Measurements from ENCODE around the gene PRM1. TPM values are rescaled to one million over a fixed set of nuclear protein-coding genes. Genes with fewer than 3 reads are reported as not detected.

Gene PRM1
- total and polyA plus RNA-seq, 4 donors, result not detected

DNA sequence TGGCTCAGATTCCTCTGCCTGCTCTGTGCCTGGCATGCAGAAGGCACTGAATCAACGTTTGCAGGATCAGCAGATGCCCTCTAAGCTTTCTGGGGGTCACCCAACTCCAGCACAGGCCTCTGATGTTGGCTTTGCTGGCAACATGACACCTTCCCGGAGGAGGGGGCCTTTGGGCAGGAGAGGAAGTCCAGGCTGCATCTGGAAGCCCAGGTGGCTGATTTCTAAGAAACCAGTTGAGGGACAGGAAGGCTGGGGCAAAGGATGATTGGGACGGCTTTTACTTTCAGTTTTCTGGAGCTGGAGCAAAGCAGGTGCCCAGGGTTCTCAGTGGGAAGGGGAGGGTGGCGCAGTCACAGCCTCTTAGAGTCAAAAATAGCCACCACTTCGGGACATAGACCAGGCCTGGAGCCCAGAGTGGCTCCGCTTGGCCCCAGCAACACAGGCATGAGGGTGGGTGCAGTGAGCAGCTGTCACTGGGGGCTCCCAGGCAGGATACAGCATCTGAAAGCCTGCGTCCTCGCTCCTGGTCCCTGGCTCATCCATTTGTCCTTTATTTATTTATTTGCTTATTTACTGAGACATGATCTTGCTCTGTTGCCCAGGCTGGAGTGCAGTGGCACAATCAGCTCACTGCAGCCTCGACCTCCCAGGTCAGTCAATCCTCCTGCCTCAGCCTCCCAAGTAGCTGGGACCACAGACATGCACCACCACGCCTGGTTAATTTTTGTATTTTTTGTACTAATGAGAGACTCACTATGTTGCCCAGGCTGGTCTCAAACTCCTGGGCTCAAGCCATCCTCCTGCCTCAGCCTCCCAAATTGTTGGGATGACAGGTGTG lies 40.3 kb downstream of the PRM1 start:
- WGBS, 2 donors, result 53 to 66% methylated on average over 10 of the region's 10 CpGs
- Histone ChIP-seq H3K9me3 (ENCODE audit: control insufficient read depth in 4 of 4, insufficient read depth in 3 of 4, low read length in 3 of 4) (no peaks in the 10 kb centered on the region), H3K9ac (ENCODE audit: insufficient read depth in 1 of 2, low read length in 2 of 2) (no peak overlapping the region), H3K27me3 (ENCODE audit: control insufficient read depth in 3 of 3, insufficient read depth in 3 of 3, low read length in 2 of 3) (no peaks in the 10 kb centered on the region), H3K4me3 (no peak overlapping the region), H3K4me1 (ENCODE audit: control insufficient read depth in 5 of 5, insufficient read depth in 5 of 5, low read length in 5 of 5) (peaks cover 0 to 4% (median 0%) of the 10 kb centered on the region in 5 donors), H3K36me3 (ENCODE audit: control insufficient read depth in 4 of 4, insufficient read depth in 4 of 4, low read length in 4 of 4) (no peaks in the 10 kb centered on the region), H3K27ac (ENCODE audit: low read depth in 1 of 2, low read length in 1 of 2) (peak overlapping the region in 1 of 2 donors; percentile 67)
- ATAC-seq (ENCODE audit: insufficient read depth, low FRiP score), result no peak
- no peak for DNase-seq
- TF ChIP-seq, protein P1, sequence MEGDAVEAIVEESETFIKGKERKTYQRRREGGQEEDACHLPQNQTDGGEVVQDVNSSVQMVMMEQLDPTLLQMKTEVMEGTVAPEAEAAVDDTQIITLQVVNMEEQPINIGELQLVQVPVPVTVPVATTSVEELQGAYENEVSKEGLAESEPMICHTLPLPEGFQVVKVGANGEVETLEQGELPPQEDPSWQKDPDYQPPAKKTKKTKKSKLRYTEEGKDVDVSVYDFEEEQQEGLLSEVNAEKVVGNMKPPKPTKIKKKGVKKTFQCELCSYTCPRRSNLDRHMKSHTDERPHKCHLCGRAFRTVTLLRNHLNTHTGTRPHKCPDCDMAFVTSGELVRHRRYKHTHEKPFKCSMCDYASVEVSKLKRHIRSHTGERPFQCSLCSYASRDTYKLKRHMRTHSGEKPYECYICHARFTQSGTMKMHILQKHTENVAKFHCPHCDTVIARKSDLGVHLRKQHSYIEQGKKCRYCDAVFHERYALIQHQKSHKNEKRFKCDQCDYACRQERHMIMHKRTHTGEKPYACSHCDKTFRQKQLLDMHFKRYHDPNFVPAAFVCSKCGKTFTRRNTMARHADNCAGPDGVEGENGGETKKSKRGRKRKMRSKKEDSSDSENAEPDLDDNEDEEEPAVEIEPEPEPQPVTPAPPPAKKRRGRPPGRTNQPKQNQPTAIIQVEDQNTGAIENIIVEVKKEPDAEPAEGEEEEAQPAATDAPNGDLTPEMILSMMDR (IDR thresholded peaks at IDR 0.05; ENCODE audit: control extremely low read depth, extremely low read depth), result no peak

DNA sequence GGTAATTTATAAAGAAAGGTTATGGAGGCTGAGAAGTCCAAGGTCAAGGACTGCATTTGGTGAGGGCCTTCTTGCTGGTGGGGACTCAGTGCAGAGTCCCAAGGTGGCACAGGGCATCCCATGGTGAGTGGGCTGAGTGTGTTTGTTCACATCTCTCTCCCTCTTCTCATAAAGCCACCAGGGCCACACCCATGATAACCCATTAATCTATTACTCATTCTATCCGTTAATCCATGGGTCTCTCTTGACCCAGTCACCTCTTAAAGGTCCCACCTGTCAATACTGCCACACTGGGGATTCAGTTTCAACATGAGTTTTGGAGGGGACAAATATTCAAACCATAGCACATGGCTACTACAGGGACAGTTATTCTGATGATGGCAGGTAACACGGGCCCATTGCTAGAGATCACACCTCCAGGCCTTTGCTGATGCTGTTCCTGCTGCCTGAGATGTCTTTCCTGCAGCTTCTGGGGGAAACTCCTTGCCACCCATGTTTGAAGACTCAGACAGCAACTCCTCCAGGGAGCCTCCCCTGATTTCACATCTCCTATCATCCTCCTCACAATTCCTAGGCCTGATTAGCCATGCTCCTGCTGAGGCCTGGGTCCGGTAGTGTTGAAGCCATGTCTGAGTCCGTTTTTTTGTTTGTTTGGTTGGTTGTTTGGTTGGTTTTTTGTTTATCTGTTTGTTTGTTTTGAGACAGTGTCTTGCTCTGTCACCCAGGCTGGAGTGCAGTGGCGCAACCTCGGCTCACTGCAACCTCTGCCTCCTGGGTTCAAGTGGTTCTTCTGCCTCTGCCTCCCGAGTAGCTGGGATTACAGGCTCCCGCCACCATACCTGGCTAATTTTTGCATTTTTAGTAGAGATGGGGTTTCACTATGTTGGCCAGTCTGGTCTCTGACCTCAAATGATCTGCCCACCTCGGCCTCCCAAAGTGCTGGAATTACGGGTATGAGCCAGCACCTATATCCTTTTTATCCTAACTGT lies 41.2 kb downstream of the PRM1 start:
- no peak overlapping the region for H3K9ac ChIP-seq (ENCODE audit: insufficient read depth in 1 of 2, low read length in 2 of 2)
- peak overlapping the region in 1 of 2 donors; percentile 67 for H3K27ac ChIP-seq (ENCODE audit: low read depth in 1 of 2, low read length in 1 of 2)
- TF ChIP-seq, protein P1 (IDR thresholded peaks at IDR 0.05; ENCODE audit: control extremely low read depth, extremely low read depth), result no peak
- ATAC-seq (ENCODE audit: insufficient read depth, low FRiP score), result no peak
- no peaks in the 10 kb centered on the region for H3K27me3 ChIP-seq (ENCODE audit: control insufficient read depth in 3 of 3, insufficient read depth in 3 of 3, low read length in 2 of 3)
- DNase-seq, result no peak
- H3K4me1 ChIP-seq (ENCODE audit: control insufficient read depth in 5 of 5, insufficient read depth in 5 of 5, low read length in 5 of 5), result peaks cover 0 to 7% (median 0%) of the 10 kb centered on the region in 5 donors
- WGBS, 2 donors, result 83 to 87% methylated on average over 10 of the region's 10 CpGs
- no peaks in the 10 kb centered on the region for H3K36me3 ChIP-seq (ENCODE audit: control insufficient read depth in 4 of 4, insufficient read depth in 4 of 4, low read length in 4 of 4)
- no peaks in the 10 kb centered on the region for H3K9me3 ChIP-seq (ENCODE audit: control insufficient read depth in 4 of 4, insufficient read depth in 3 of 4, low read length in 3 of 4)
- no peak overlapping the region for H3K4me3 ChIP-seq

DNA sequence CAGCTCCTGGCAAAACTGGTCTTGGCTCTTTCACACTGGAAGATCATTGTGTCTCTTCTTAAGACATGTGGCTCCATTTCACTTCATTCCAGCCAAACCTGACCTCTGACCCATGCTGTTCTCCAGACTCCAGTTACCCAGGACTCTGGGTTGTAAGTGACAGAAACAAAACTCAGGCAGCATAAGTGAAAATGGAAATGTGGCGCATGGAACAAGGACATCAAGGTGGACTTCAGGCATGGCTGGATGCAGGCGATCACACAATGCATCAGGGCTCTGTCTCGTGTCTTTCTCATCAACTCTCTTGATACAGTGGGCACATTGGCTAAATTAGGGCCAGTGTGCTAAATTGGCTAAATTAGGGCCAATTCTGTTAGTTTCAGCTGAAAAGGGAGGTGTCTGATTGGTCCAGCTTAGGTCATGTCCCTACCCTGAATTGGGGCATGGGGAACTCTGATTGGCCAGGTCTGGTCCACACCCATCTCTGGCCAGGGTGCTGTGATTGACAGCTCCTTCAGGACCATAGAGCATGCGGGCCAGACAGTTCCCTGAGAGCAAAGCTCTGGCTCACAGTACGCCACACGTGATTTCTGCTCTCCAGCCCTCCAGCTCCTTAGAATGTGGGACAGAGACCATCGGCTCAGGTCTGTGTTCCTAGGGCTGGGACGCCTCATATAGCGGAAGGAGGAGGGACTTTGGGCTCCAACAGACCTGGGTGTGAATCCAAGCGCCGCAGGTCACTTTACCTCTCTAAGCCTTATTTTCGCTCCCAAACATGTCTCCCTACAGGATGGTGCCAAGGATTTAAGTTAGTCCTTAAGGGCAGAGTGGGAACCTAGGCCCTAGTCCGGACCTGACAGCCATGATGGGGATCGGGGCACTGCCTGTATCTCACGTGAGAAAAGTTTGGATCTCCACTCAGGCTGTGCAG lies 42.6 kb downstream of the PRM1 start:
- Histone ChIP-seq H3K9ac (ENCODE audit: insufficient read depth in 1 of 2, low read length in 2 of 2) (no peak overlapping the region), H3K9me3 (ENCODE audit: control insufficient read depth in 4 of 4, insufficient read depth in 3 of 4, low read length in 3 of 4) (no peaks in the 10 kb centered on the region), H3K27ac (ENCODE audit: low read depth in 1 of 2, low read length in 1 of 2) (no peak overlapping the region), H3K36me3 (ENCODE audit: control insufficient read depth in 4 of 4, insufficient read depth in 4 of 4, low read length in 4 of 4) (no peaks in the 10 kb centered on the region), H3K27me3 (ENCODE audit: control insufficient read depth in 3 of 3, insufficient read depth in 3 of 3, low read length in 2 of 3) (no peaks in the 10 kb centered on the region), H3K4me1 (ENCODE audit: control insufficient read depth in 5 of 5, insufficient read depth in 5 of 5, low read length in 5 of 5) (peaks cover 0 to 7% (median 0%) of the 10 kb centered on the region in 5 donors), H3K4me3 (no peak overlapping the region)
- TF ChIP-seq, protein P1 (IDR thresholded peaks at IDR 0.05; ENCODE audit: control extremely low read depth, extremely low read depth), result no peak
- 97 to 98% methylated on average over 15 of the region's 15 CpGs for WGBS, 2 donors
- no peak for ATAC-seq (ENCODE audit: insufficient read depth, low FRiP score)
- DNase-seq, result no peak

Data from lung (tissue), 12 donors.